B cell (primary cell): Measurements from ENCODE around the gene KRT71.

Source experiments
- EZH2 ChIP-seq: IDR thresholded peaks from 2 replicates; pipeline ENCODE4 v1.6.1; 2012; ENCODE audit warnings: borderline replicate concordance, low read depth, mild to moderate bottlenecking, moderate library complexity, low read length; ENCODE audit not compliant: insufficient read depth, poor library complexity, severe bottlenecking
- TF ChIP-seq, protein P1 (sequence below): fragments of 200-600 bp; IDR thresholded peaks from one replicate; pipeline ENCODE4 v1.8.0; 2022; ENCODE audit warnings: antibody characterized with exemption, mild to moderate bottlenecking

DNA sequence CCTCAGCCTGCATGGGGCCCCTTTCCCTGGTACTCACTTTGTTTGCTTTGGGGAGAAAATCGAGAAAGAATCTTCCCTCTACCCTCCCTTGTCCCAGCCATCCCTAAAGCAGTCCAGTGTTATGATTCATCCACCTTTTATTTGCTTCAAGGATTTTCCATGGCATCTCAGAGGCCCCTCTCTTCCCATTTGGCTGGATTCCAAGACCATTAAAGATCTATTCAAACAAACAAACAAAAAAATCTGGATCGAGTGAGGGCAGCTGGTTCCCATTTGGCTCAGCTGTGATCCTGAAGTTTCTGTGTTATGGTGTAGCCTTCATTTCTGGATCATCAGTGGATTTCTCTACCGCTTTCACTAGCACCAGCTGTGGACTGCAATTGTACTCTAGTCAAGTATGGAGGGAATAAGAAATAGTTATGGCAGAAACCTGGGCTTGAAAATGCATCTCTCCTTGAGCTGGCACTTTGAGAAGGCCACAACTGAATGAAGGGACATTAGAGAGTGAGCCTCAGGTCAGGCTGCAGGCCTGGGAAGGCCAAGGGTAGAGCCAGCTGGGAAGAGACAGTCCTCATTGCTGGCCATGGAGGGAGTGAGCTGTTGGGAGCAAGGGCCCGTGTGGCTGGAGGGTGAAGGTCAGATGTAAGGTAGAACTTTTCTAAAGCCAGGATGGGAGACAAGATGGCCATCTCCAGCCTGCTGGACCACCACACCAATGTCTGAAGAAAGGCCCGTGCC lies 13.7 kb downstream of the KRT71 start:
- TF ChIP-seq, protein P1, sequence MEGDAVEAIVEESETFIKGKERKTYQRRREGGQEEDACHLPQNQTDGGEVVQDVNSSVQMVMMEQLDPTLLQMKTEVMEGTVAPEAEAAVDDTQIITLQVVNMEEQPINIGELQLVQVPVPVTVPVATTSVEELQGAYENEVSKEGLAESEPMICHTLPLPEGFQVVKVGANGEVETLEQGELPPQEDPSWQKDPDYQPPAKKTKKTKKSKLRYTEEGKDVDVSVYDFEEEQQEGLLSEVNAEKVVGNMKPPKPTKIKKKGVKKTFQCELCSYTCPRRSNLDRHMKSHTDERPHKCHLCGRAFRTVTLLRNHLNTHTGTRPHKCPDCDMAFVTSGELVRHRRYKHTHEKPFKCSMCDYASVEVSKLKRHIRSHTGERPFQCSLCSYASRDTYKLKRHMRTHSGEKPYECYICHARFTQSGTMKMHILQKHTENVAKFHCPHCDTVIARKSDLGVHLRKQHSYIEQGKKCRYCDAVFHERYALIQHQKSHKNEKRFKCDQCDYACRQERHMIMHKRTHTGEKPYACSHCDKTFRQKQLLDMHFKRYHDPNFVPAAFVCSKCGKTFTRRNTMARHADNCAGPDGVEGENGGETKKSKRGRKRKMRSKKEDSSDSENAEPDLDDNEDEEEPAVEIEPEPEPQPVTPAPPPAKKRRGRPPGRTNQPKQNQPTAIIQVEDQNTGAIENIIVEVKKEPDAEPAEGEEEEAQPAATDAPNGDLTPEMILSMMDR: no peak
- no peak for TF ChIP-seq EZH2
